ENCODE data around the gene CDH23. TPM values are rescaled to one million over a fixed set of nuclear protein-coding genes. Genes with fewer than 3 reads are reported as not detected.

The CDH23 gene
- total and polyA plus RNA-seq, 10 of the 15 experiments (the other 5 are each of a cell fraction or from before 2014, with no cell fraction given): 0.09 to 0.40 (median 0.15) TPM; not detected in 1

- H3K27me3 ChIP-seq (replicated peaks in 1 of 2; ENCODE audit: control insufficient read depth in 2 of 2, insufficient read depth in 2 of 2, low read length in 1 of 2): no peaks in the 10 kb centered on the region
- H3K36me3 ChIP-seq (ENCODE audit: control insufficient read depth in 2 of 2, insufficient read depth in 2 of 2, low read length in 1 of 2): no peaks in the 10 kb centered on the region
- intact Hi-C loops (cut with micrococcal nuclease; ENCODE audit: unreplicated experiment): no loop called here
- in situ Hi-C loops (cut with MboI): no loop called here
- no peak for TF ChIP-seq EED (IDR thresholded peaks at IDR 0.05; ENCODE audit: low read depth)
- no peak for TF ChIP-seq NR2C1 (IDR thresholded peaks at IDR 0.05)
- TF ChIP-seq CTCF (IDR thresholded peaks at IDR 0.05 in 2 of 3, conservative IDR thresholded peaks at IDR 0.05 in 1 of 3; ENCODE audit: control insufficient read depth in 2 of 3, extremely low read depth in 1 of 3, insufficient read depth in 1 of 3, low read depth in 3 of 3, low read length in 3 of 3): peak; percentile 23 to 51 (median 38); a peak in 5 of 6 replicates
- no peak for TF ChIP-seq CHD4 (IDR thresholded peaks at IDR 0.05)
- TF ChIP-seq ZBTB33 (IDR thresholded peaks at IDR 0.05): no peak
- no peak for TF ChIP-seq NFYA (IDR thresholded peaks at IDR 0.05; ENCODE audit: borderline replicate concordance, low read depth, low read length)
- 0 out of 2 replicates have a peak, but pooled peaks have one; percentile 13 for TF ChIP-seq RAD21 (IDR thresholded peaks at IDR 0.05; ENCODE audit: insufficient read depth, low read depth, low read length)
- TF ChIP-seq ESRRA (IDR thresholded peaks at IDR 0.05; ENCODE audit: low read length): no peak
- no peak for TF ChIP-seq ZSCAN29 (IDR thresholded peaks at IDR 0.05)
- no peak for TF ChIP-seq PKNOX1 (IDR thresholded peaks at IDR 0.05)
- RAD21 ChIA-PET (ENCODE audit: unreplicated experiment): no interaction called here
- no peak for FAIRE-seq
- POLR2A ChIA-PET: no interaction called here
- H3K9me3 ChIP-seq (replicated peaks; ENCODE audit: control insufficient read depth, insufficient read depth, low read length): no peaks in the 10 kb centered on the region
- ATAC-seq: no peak
- H3K4me1 ChIP-seq (ENCODE audit: control insufficient read depth, insufficient read depth, low read length): peaks cover 31% of the 10 kb centered on the region
- no peak overlapping the region for H3K27ac ChIP-seq (ENCODE audit: control insufficient read depth, insufficient read depth)
- DNase-seq (ENCODE audit: low read depth, low spot score): no peak
- CTCF ChIA-PET: interaction anchor here (1.7 to 7.5 kb wide), 2 partner anchors 12 to 48 kb away, joined by 4 to 67 read pairs; no protein-coding TSS in a partner anchor
- no peak overlapping the region for H3K4me3 ChIP-seq
- no peak overlapping the region for H2AFZ ChIP-seq (ENCODE audit: control insufficient read depth, low read depth, low read length)
- no peaks in the 10 kb centered on the region for H4K20me1 ChIP-seq (ENCODE audit: control insufficient read depth, insufficient read depth)
- SMC1A ChIA-PET (ENCODE audit: uncharacterized antibody, unreplicated experiment): interaction anchor here (1.5 kb wide), 1 partner anchor 18 kb away, joined by 3 read pairs; no protein-coding TSS in a partner anchor
- WGBS (ENCODE audit: insufficient coverage, insufficient replicate concordance, low lambda C conversion rate, missing lambda C conversion rate): 40% methylated on average over 14 of the region's 14 CpGs
- no peaks in the 10 kb centered on the region for H3K79me2 ChIP-seq (ENCODE audit: control insufficient read depth, insufficient read depth, low read length)
- no peak overlapping the region for H3K4me2 ChIP-seq (ENCODE audit: control insufficient read depth, insufficient read depth)
- BruUV-seq (replicated peaks): no TSS peak
- no peak overlapping the region for H3K9ac ChIP-seq (ENCODE audit: control insufficient read depth, insufficient read depth, low read length)
These were observed 251.0 kb downstream of the CDH23 start for GRCh38 chr10:71647526-71648253.

All from GM12878 (cell line).